Transverse colon (tissue), 4 donors: ENCODE measurements around the gene CNST.
A peak's percentile ranks its signal among the peaks of the same experiment; 100 is the strongest.

Experiments used
- CTCF ChIP-seq, 5 experiments: fragments of 200-600 bp in 3 of 5; fragments of 450-650 bp in 2 of 5; sonication (generic) in 3 of 5; IDR thresholded peaks; 1 replicate in 2 of 5; 2 replicates in 3 of 5; pipeline ENCODE4 v1.5.1; 2016 to 2017; ENCODE audit warnings: antibody characterized with exemption in 5 of 5, inconsistent platforms in 3 of 5, mild to moderate bottlenecking in 2 of 5, moderate library complexity in 1 of 5
- EP300 ChIP-seq: sonication (generic); formaldehyde crosslinking; IDR thresholded peaks from one replicate; pipeline ENCODE4 v1.6.1; 2017; ENCODE audit warnings: antibody characterized with exemption, low read depth
- POLR2A ChIP-seq: fragments of 450-650 bp; IDR thresholded peaks from one replicate; pipeline ENCODE4 v1.6.1; 2016; ENCODE audit warnings: antibody characterized with exemption, mild to moderate bottlenecking, moderate library complexity
- POLR2AphosphoS5 ChIP-seq, 3 donors: sonication (generic); formaldehyde crosslinking; IDR thresholded peaks; one replicate each; pipeline ENCODE4 v1.6.1; 2016; ENCODE audit warnings: antibody characterized with exemption in 3 of 3

- peak in 1 of 5 experiments; percentile 40 for TF ChIP-seq CTCF (IDR thresholded peaks at IDR 0.05)
- no peak for TF ChIP-seq POLR2A
- TF ChIP-seq EP300 = no peak
- TF ChIP-seq POLR2AphosphoS5 (IDR thresholded peaks at IDR 0.05) = no peak
Measured at GRCh38 chr1:246567646-246568235, 1.5 kb downstream of the CNST start.
